ENCODE results near the gene P3R3URF. TPM values are rescaled to one million over a fixed set of nuclear protein-coding genes. Genes with fewer than 3 reads are reported as not detected.

P3R3URF gene
- total and polyA plus RNA-seq, 8 donors: not detected

DNA sequence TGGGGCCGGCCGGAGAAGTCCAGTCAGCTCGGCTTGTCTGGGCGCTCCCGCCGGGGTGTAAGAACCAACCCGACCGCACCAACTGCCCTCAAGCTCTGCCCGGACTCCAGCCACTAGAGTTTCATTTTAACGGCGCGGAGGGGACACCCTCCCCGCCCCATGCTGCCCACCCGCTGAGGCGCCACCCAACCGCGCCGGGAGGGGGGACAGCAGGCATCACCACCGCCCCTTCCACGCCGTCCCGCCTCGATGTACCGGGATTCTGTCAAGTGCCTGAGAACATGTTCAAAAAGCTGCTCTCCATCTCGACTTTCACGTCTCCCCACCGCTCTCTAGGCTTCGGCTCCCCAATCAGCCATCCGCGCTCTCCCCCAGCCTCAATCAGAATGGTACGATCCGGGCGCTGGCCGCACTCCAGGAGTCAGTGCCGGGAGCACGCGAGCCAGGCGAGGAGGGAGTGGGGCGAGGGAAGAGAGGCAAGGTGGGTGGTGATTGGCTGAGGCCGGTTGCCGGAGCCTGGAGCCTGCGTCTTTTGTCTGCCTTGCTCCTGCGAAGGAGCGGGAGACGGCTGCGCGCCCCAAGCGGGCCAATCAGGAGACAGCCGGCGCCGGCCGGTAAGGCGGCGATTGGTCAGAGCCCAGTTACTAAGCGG, 43.6 kb downstream of the P3R3URF start, which contains the start of gene PIK3R3:
PIK3R3 (minus strand) TSS at position 101 of the 652 bp plus-strand sequence. CDS start 677 bp downstream, outside the sequence.
- ATAC-seq: peak; percentile 96 to 99 (median 98)
- H3K27ac ChIP-seq: peak within 1 kb of the TSS; percentile 80 to 94 (median 86)
- H3K4me3 ChIP-seq: peak within 1 kb of the TSS; percentile 53 to 61 (median 56)
- intact Hi-C loops (cut with DNase I): no loop called here
- H3K27me3 ChIP-seq: peaks cover 0 to 28% (median 8%) of the 10 kb centered on the region in 4 donors
- TF ChIP-seq, protein P1, sequence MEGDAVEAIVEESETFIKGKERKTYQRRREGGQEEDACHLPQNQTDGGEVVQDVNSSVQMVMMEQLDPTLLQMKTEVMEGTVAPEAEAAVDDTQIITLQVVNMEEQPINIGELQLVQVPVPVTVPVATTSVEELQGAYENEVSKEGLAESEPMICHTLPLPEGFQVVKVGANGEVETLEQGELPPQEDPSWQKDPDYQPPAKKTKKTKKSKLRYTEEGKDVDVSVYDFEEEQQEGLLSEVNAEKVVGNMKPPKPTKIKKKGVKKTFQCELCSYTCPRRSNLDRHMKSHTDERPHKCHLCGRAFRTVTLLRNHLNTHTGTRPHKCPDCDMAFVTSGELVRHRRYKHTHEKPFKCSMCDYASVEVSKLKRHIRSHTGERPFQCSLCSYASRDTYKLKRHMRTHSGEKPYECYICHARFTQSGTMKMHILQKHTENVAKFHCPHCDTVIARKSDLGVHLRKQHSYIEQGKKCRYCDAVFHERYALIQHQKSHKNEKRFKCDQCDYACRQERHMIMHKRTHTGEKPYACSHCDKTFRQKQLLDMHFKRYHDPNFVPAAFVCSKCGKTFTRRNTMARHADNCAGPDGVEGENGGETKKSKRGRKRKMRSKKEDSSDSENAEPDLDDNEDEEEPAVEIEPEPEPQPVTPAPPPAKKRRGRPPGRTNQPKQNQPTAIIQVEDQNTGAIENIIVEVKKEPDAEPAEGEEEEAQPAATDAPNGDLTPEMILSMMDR (IDR thresholded peaks at IDR 0.05): no peak
- FAIRE-seq: peak; percentile 94
- WGBS, 2 donors: 0% methylated on average over 50 to 55 of the region's 55 CpGs
- H3K36me3 ChIP-seq: no peaks in the 10 kb centered on the region
- H3K4me1 ChIP-seq: peaks cover 0 to 9% (median 5%) of the 10 kb centered on the region in 3 donors
- peak; percentile 97 to 99 (median 98) for DNase-seq
- H3K9me3 ChIP-seq: no peaks in the 10 kb centered on the region

DNA sequence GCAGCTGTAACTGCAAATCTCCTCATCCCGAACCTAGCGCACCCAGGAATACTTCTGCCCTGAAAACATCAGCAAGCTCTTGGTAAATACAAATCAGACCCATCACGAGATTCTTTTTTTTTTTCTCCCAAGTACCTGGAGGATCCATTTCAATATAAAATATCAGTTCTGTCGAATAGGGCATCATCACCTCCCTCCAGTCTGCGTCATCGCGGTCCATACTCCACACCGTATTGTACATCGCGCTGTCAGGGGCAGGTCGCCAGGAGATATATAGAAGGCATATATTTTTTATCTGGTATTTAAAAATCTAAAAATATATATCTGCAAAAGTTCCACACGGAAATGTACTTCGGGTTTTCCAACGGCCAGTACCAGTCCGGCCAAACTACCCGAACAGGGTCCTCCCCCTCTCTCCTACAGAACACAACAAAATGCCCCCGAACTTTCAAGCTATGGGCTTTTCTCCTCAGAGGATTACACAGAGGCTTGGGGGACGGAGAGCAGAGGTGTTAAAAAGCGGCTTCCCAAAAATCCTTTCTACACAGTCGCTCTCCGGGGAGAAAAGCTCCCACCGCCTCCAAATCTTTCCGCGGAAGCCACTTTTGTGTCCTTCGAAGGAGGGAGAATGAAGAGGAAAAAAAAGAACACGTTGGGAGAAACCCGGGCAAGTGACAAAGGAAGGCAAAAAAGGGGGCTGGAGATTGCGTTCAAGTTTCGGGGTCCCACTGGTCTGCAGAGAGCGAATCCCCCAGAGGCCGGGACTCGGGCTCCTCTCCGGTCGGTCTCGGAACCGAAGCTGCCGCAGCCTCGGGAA, 44.4 kb downstream of the P3R3URF start:
- TF ChIP-seq, protein P1 (IDR thresholded peaks at IDR 0.05): no peak
- ATAC-seq (peak in 2 of 4 donors; percentile 2 to 5), FAIRE-seq (no peak), DNase-seq (peak in 1 of 6 donors; percentile 10)
- H3K36me3 ChIP-seq: no peaks in the 10 kb centered on the region
- H3K4me3 ChIP-seq: peak overlapping the region; percentile 34 to 61 (median 55)
- H3K9me3 ChIP-seq: no peaks in the 10 kb centered on the region
- intact Hi-C loops (cut with DNase I): no loop called here
- H3K27me3 ChIP-seq: peaks cover 0 to 28% (median 8%) of the 10 kb centered on the region in 4 donors
- H3K4me1 ChIP-seq: peaks cover 0 to 9% (median 5%) of the 10 kb centered on the region in 3 donors
- 2% methylated on average over 34 to 38 of the region's 38 CpGs for WGBS, 2 donors
- H3K27ac ChIP-seq: peak overlapping the region; percentile 80 to 94 (median 86)

DNA sequence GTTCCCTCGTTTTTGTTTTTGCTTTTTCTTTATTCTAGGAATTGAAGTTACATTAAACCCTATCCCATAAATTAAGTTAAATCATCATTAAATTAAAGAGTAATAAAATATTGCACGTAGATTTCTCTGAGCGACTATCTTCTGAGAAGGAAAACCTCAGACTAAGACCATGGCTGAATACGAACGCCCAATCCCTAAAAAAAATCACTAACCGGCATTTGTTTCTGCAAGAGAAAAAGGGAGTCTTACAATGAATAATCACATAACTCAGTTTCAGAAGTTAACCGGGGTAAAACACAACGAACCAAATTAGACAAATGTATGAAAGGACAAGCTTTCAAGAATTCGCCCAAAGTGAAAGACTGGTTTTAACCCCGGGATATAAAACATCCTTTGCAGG, 45.2 kb downstream of the P3R3URF start:
- H3K9me3 ChIP-seq: no peaks in the 10 kb centered on the region
- no peak overlapping the region for H3K27ac ChIP-seq
- 8 to 13% methylated on average over 10 of the region's 10 CpGs for WGBS, 2 donors
- peaks cover 0 to 9% (median 5%) of the 10 kb centered on the region in 3 donors for H3K4me1 ChIP-seq
- H3K4me3 ChIP-seq: peak overlapping the region in 2 of 4 donors; percentile 53 to 61
- H3K27me3 ChIP-seq: peaks cover 0 to 28% (median 8%) of the 10 kb centered on the region in 4 donors
- FAIRE-seq (no peak), ATAC-seq (no peak), DNase-seq (no peak)
- TF ChIP-seq, protein P1 (IDR thresholded peaks at IDR 0.05): no peak
- no peaks in the 10 kb centered on the region for H3K36me3 ChIP-seq
- intact Hi-C loops (cut with DNase I): no loop called here

DNA sequence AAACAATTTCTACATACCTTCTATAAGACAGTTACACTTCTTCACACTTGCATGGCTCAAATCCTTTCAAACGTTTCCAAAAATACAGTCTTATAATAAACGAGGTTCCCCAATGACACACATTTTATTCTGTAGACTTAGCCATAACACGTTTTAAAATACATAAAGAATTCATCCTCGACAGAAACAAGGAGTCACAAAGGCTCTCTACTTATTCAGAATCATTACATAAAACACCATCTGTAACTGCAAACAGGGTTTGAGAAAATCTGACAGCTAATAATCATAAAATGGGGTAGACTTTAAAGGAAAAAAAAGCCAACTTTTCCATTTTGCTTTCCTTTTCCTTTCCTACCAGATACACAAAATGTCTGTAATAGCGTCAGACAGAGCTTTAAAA, 45.7 kb downstream of the P3R3URF start:
- no peak for FAIRE-seq

More for the DNA sequence above, 45.7 kb downstream of the P3R3URF start:
- peaks cover 0 to 9% (median 5%) of the 10 kb centered on the region in 3 donors for H3K4me1 ChIP-seq
- WGBS, 2 donors: 20 to 24% methylated on average over 5 of the region's 5 CpGs
- H3K4me3 ChIP-seq: peak overlapping the region in 1 of 4 donors; percentile 53
- DNase-seq (no peak), ATAC-seq (no peak)
- no peaks in the 10 kb centered on the region for H3K9me3 ChIP-seq
- H3K27me3 ChIP-seq: peaks cover 0 to 28% (median 8%) of the 10 kb centered on the region in 4 donors
- no peak overlapping the region for H3K27ac ChIP-seq
- TF ChIP-seq, protein P1 (IDR thresholded peaks at IDR 0.05): no peak
- H3K36me3 ChIP-seq: no peaks in the 10 kb centered on the region
- intact Hi-C loops (cut with DNase I): no loop called here
